ENCODE measurements around the gene UCK1.

The UCK1 gene

GRCh38 chr9:131503626-131504465 lies 27.2 kb downstream of the UCK1 start:
- TF ChIP-seq CTCF (IDR thresholded peaks at IDR 0.05; ENCODE audit: low read depth, low read length, missing control alignments), result no peak
- Histone ChIP-seq H3K27me3 (replicated peaks) (no peaks in the 10 kb centered on the region), H3K27ac (no peak overlapping the region), H3K4me3 (ENCODE audit: low read depth, low read length) (peak overlapping the region; percentile 78), H3K36me3 (replicated peaks) (peaks cover 16% of the 10 kb centered on the region)
- no peak for DNase-seq
- in situ Hi-C loops (cut with HindIII; ENCODE audit: low pct_ligation_motif_present, low sequenced_read_pairs), result no loop called here

- no peak for TF ChIP-seq CTCF (IDR thresholded peaks at IDR 0.05; ENCODE audit: low read depth, low read length, missing control alignments)
- in situ Hi-C loops (cut with HindIII; ENCODE audit: low pct_ligation_motif_present, low sequenced_read_pairs), result no loop called here
- DNase-seq, result peak; percentile 58
- Histone ChIP-seq H3K27ac (peak within 1 kb of the TSS; percentile 14), H3K27me3 (replicated peaks) (no peaks in the 10 kb centered on the region), H3K4me3 (ENCODE audit: low read depth, low read length) (peak within 1 kb of the TSS; percentile 78), H3K36me3 (replicated peaks) (peaks cover 22% of the 10 kb centered on the region)
Measured at GRCh38 chr9:131502781-131503625, 28.1 kb downstream of the UCK1 start, which contains the start of gene POMT1. TSS of gene POMT1 (plus strand) at chr9:131502918. CDS start at chr9:131504219, 1,301 bp downstream.

GRCh38 chr9:131500939-131501541 lies 30.0 kb downstream of the UCK1 start:
- no peak overlapping the region for H3K27ac ChIP-seq
- peaks cover 35% of the 10 kb centered on the region for H3K36me3 ChIP-seq (replicated peaks)

GRCh38 chr9:131500377-131500776 lies 30.7 kb downstream of the UCK1 start:
- TF ChIP-seq CTCF (IDR thresholded peaks at IDR 0.05; ENCODE audit: low read depth, low read length, missing control alignments), result no peak
- Histone ChIP-seq H3K27ac (no peak overlapping the region), H3K4me3 (ENCODE audit: low read depth, low read length) (no peak overlapping the region), H3K36me3 (replicated peaks) (peaks cover 42% of the 10 kb centered on the region), H3K27me3 (replicated peaks) (no peaks in the 10 kb centered on the region)
- in situ Hi-C loops (cut with HindIII; ENCODE audit: low pct_ligation_motif_present, low sequenced_read_pairs), result no loop called here
- DNase-seq, result no peak

More at GRCh38 chr9:131500939-131501541, 30.0 kb downstream of the UCK1 start:
- no peak for TF ChIP-seq CTCF (IDR thresholded peaks at IDR 0.05; ENCODE audit: low read depth, low read length, missing control alignments)
- no peak overlapping the region for H3K4me3 ChIP-seq (ENCODE audit: low read depth, low read length)
- in situ Hi-C loops (cut with HindIII; ENCODE audit: low pct_ligation_motif_present, low sequenced_read_pairs), result no loop called here
- H3K27me3 ChIP-seq (replicated peaks), result no peaks in the 10 kb centered on the region
- DNase-seq, result no peak

GRCh38 chr9:131499254-131499767 lies 31.8 kb downstream of the UCK1 start:
- TF ChIP-seq CTCF (IDR thresholded peaks at IDR 0.05; ENCODE audit: low read depth, low read length, missing control alignments), result no peak
- Histone ChIP-seq H3K36me3 (replicated peaks) (peaks cover 51% of the 10 kb centered on the region), H3K4me3 (ENCODE audit: low read depth, low read length) (no peak overlapping the region), H3K27me3 (replicated peaks) (no peaks in the 10 kb centered on the region), H3K27ac (no peak overlapping the region)
- DNase-seq, result no peak
- in situ Hi-C loops (cut with HindIII; ENCODE audit: low pct_ligation_motif_present, low sequenced_read_pairs), result no loop called here

Measured in brain microvascular endothelial cell (primary cell).